Activated CD8-positive, alpha-beta memory T cell treated with anti-CD3 and anti-CD28 coated beads, Interleukin-2, amount 50 U/mL, for 4 hours (primary cell): ENCODE results near the gene RXFP4.
"Not testable (repeated sequence)": the region's sequence is repeated elsewhere in the genome, so short reads cannot be mapped to it uniquely, and the experiment has no call there.

Source experiments
- DNase-seq: peaks from one replicate; pipeline ENCODE4 v3.0.0-alpha.2; 2020

Gene RXFP4

GRCh38 chr1:155979597-155980343, 38.3 kb downstream of the RXFP4 start:
- DNase-seq, result no peak

GRCh38 chr1:155981266-155982088, 40.0 kb downstream of the RXFP4 start:
- no peak for DNase-seq

GRCh38 chr1:155982106-155982505, 40.7 kb downstream of the RXFP4 start:
- DNase-seq, result no peak

GRCh38 chr1:155983191-155984024, 42.0 kb downstream of the RXFP4 start:
- no peak for DNase-seq

- no peak for DNase-seq
Observed at GRCh38 chr1:155984341-155984740, 42.9 kb downstream of the RXFP4 start.

GRCh38 chr1:155984903-155985645, 43.6 kb downstream of the RXFP4 start:
- DNase-seq, result not testable (repeated sequence)

GRCh38 chr1:155989242-155990004, 48.0 kb downstream of the RXFP4 start:
- DNase-seq, result peak; percentile 76

- no peak for DNase-seq
Observed at GRCh38 chr1:155990005-155990739, 48.7 kb downstream of the RXFP4 start.
